ENCODE results near the gene PLAC1. TPM values are rescaled to one million over a fixed set of nuclear protein-coding genes. Genes with fewer than 3 reads are reported as not detected.

PLAC1 gene
- total RNA-seq, 1 experiment from 2014 or later: 2.7 TPM

- Mint-ChIP-seq H3K36me3 (ENCODE audit: insufficient read depth, unreplicated experiment) (no peaks in the 10 kb centered on the region), H3K4me3 (ENCODE audit: unreplicated experiment) (no peak overlapping the region), H3K4me1 (ENCODE audit: low read depth, unreplicated experiment) (no peaks in the 10 kb centered on the region), H3K9me3 (ENCODE audit: unreplicated experiment) (no peaks in the 10 kb centered on the region), H3K27me3 (ENCODE audit: insufficient read depth, unreplicated experiment) (no peaks in the 10 kb centered on the region), H3K27ac (ENCODE audit: unreplicated experiment) (no peak overlapping the region)
- TF ChIP-seq CTCF (IDR thresholded peaks at IDR 0.05; ENCODE audit: insufficient read depth in 1 of 2, low read depth in 1 of 2, low read length in 1 of 2, severe bottlenecking in 1 of 2, unreplicated experiment in 1 of 2): no peak
- Histone ChIP-seq H3K9me3 (no peaks in the 10 kb centered on the region), H3K4me3 (ENCODE audit: low read depth, low read length) (no peak overlapping the region), H3K4me1 (no peaks in the 10 kb centered on the region), H3K36me3 (ENCODE audit: control insufficient read depth, insufficient read depth, low read length) (no peaks in the 10 kb centered on the region), H3K27me3 (replicated peaks; ENCODE audit: control insufficient read depth, insufficient read depth, low read length) (no peaks in the 10 kb centered on the region)
- no TSS peak for BruUV-seq (replicated peaks)
- DNase-seq: no peak
- intact Hi-C loops (cut with micrococcal nuclease; ENCODE audit: unreplicated experiment): no loop called here
- ChIA-PET CTCF (no interaction called here), POLR2A (no interaction called here)
Measured at GRCh38 chrX:134679221-134679620, 20.9 kb upstream of the PLAC1 start.

GRCh38 chrX:134677332-134677731 is 19.1 kb upstream of the PLAC1 start:
- Mint-ChIP-seq H3K27ac (ENCODE audit: unreplicated experiment) (no peak overlapping the region), H3K4me3 (ENCODE audit: unreplicated experiment) (no peak overlapping the region), H3K27me3 (ENCODE audit: insufficient read depth, unreplicated experiment) (no peaks in the 10 kb centered on the region), H3K36me3 (ENCODE audit: insufficient read depth, unreplicated experiment) (no peaks in the 10 kb centered on the region), H3K4me1 (ENCODE audit: low read depth, unreplicated experiment) (no peaks in the 10 kb centered on the region), H3K9me3 (ENCODE audit: unreplicated experiment) (no peaks in the 10 kb centered on the region)
- no peak for TF ChIP-seq CTCF (IDR thresholded peaks at IDR 0.05; ENCODE audit: insufficient read depth in 1 of 2, low read depth in 1 of 2, low read length in 1 of 2, severe bottlenecking in 1 of 2, unreplicated experiment in 1 of 2)
- intact Hi-C loops (cut with micrococcal nuclease; ENCODE audit: unreplicated experiment): no loop called here
- no TSS peak for BruUV-seq (replicated peaks)
- no peaks in the 10 kb centered on the region for H3K36me3 ChIP-seq (ENCODE audit: control insufficient read depth, insufficient read depth, low read length)
- H3K4me3 ChIP-seq (ENCODE audit: low read depth, low read length): no peak overlapping the region
- no peaks in the 10 kb centered on the region for H3K27me3 ChIP-seq (replicated peaks; ENCODE audit: control insufficient read depth, insufficient read depth, low read length)
- ChIA-PET CTCF (no interaction called here), POLR2A (interaction anchor here (0.5 kb wide), 1 partner anchor 263 kb away, joined by 3 read pairs; no protein-coding TSS in a partner anchor)
- DNase-seq: no peak
- H3K9me3 ChIP-seq: no peaks in the 10 kb centered on the region
- H3K4me1 ChIP-seq: no peaks in the 10 kb centered on the region

GRCh38 chrX:134676436-134676835 is 18.2 kb upstream of the PLAC1 start:
- ChIA-PET POLR2A (interaction anchor here (0.5 kb wide), 1 partner anchor 264 kb away, joined by 3 read pairs; no protein-coding TSS in a partner anchor), CTCF (no interaction called here)
- no peaks in the 10 kb centered on the region for H3K36me3 ChIP-seq (ENCODE audit: control insufficient read depth, insufficient read depth, low read length)

More at GRCh38 chrX:134676436-134676835, 18.2 kb upstream of the PLAC1 start:
- no peaks in the 10 kb centered on the region for H3K36me3 Mint-ChIP-seq (ENCODE audit: insufficient read depth, unreplicated experiment)
- H3K4me3 Mint-ChIP-seq (ENCODE audit: unreplicated experiment): no peak overlapping the region
- H3K27ac Mint-ChIP-seq (ENCODE audit: unreplicated experiment): no peak overlapping the region
- Histone ChIP-seq H3K4me1 (no peaks in the 10 kb centered on the region), H3K9me3 (no peaks in the 10 kb centered on the region), H3K27me3 (replicated peaks; ENCODE audit: control insufficient read depth, insufficient read depth, low read length) (no peaks in the 10 kb centered on the region), H3K4me3 (ENCODE audit: low read depth, low read length) (no peak overlapping the region)
- H3K27me3 Mint-ChIP-seq (ENCODE audit: insufficient read depth, unreplicated experiment): no peaks in the 10 kb centered on the region
- intact Hi-C loops (cut with micrococcal nuclease; ENCODE audit: unreplicated experiment): no loop called here
- H3K9me3 Mint-ChIP-seq (ENCODE audit: unreplicated experiment): no peaks in the 10 kb centered on the region
- TF ChIP-seq CTCF (IDR thresholded peaks at IDR 0.05; ENCODE audit: insufficient read depth in 1 of 2, low read depth in 1 of 2, low read length in 1 of 2, severe bottlenecking in 1 of 2, unreplicated experiment in 1 of 2): no peak
- BruUV-seq (replicated peaks): no TSS peak
- no peaks in the 10 kb centered on the region for H3K4me1 Mint-ChIP-seq (ENCODE audit: low read depth, unreplicated experiment)
- DNase-seq: no peak

Data from Caco-2 (cell line).